ENCODE data around the gene MBD2. TPM values are rescaled to one million over a fixed set of nuclear protein-coding genes. Genes with fewer than 3 reads are reported as not detected.

The MBD2 gene
- total RNA-seq, 4 donors from 2014 or later = 33.3 to 58.6 (median 44.6) TPM

- no peak for TF ChIP-seq CTCF (IDR thresholded peaks at IDR 0.05)
- ATAC-seq (ENCODE audit: low FRiP score) = no peak
- no peak for DNase-seq (ENCODE audit: low spot score)
Observed at GRCh38 chr18:54202851-54203250, 21.6 kb downstream of the MBD2 start.

GRCh38 chr18:54197747-54198411 lies 26.6 kb downstream of the MBD2 start:
- ATAC-seq (ENCODE audit: low FRiP score) (no peak), DNase-seq (ENCODE audit: low spot score) (no peak)
- TF ChIP-seq CTCF (IDR thresholded peaks at IDR 0.05) = no peak

- DNase-seq (ENCODE audit: low spot score) (no peak), ATAC-seq (ENCODE audit: low FRiP score) (no peak)
- TF ChIP-seq CTCF (IDR thresholded peaks at IDR 0.05) = no peak
Observed at GRCh38 chr18:54193786-54194185, 30.7 kb downstream of the MBD2 start.

- ATAC-seq (ENCODE audit: low FRiP score) (no peak), DNase-seq (ENCODE audit: low spot score) (no peak)
- no peak for TF ChIP-seq CTCF (IDR thresholded peaks at IDR 0.05)
Observed at GRCh38 chr18:54192900-54193299, 31.6 kb downstream of the MBD2 start.

- DNase-seq (ENCODE audit: low spot score) (no peak), ATAC-seq (ENCODE audit: low FRiP score) (no peak)
- no peak for TF ChIP-seq CTCF (IDR thresholded peaks at IDR 0.05)
Observed at GRCh38 chr18:54192415-54192814, 32.1 kb downstream of the MBD2 start.

- ATAC-seq (ENCODE audit: low FRiP score) = no peak
- DNase-seq (ENCODE audit: low spot score) = no peak
- TF ChIP-seq CTCF (IDR thresholded peaks at IDR 0.05) = no peak
Observed at GRCh38 chr18:54191352-54191751, 33.1 kb downstream of the MBD2 start.

- TF ChIP-seq CTCF (IDR thresholded peaks at IDR 0.05) = no peak
- no peak for DNase-seq (ENCODE audit: low spot score)
- no peak for ATAC-seq (ENCODE audit: low FRiP score)
Observed at GRCh38 chr18:54187372-54187771, 37.1 kb downstream of the MBD2 start.
